ENCODE data around the gene CCL2. TPM values are rescaled to one million over a fixed set of nuclear protein-coding genes. Genes with fewer than 3 reads are reported as not detected.

The CCL2 gene
- total RNA-seq, 1 donor from 2014 or later, result not detected

DNA sequence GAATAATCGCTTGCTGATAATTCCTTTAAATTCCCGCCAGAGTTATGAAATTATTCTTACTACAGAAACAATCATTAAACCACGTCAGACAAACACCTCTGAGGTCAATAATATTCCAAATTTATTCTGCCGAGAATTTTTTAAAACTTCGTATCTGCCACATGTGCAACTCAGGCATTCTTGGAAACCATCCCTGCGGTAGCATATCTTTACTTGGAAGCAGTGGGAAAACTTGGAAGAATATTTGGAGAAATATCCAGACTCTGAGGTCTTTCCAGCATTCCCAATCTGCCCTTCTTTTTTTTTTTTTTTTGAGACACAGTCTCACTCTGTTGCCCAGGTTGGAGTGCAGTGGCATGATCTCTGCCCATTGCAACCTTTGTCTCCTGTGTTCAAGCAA, 28.5 kb downstream of the CCL2 start:
- TF ChIP-seq, protein P1, sequence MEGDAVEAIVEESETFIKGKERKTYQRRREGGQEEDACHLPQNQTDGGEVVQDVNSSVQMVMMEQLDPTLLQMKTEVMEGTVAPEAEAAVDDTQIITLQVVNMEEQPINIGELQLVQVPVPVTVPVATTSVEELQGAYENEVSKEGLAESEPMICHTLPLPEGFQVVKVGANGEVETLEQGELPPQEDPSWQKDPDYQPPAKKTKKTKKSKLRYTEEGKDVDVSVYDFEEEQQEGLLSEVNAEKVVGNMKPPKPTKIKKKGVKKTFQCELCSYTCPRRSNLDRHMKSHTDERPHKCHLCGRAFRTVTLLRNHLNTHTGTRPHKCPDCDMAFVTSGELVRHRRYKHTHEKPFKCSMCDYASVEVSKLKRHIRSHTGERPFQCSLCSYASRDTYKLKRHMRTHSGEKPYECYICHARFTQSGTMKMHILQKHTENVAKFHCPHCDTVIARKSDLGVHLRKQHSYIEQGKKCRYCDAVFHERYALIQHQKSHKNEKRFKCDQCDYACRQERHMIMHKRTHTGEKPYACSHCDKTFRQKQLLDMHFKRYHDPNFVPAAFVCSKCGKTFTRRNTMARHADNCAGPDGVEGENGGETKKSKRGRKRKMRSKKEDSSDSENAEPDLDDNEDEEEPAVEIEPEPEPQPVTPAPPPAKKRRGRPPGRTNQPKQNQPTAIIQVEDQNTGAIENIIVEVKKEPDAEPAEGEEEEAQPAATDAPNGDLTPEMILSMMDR (IDR thresholded peaks at IDR 0.05; ENCODE audit: unreplicated experiment), result no peak
- H3K36me3 Mint-ChIP-seq (ENCODE audit: insufficient read depth), result no peaks in the 10 kb centered on the region
- no peak overlapping the region for H3K4me3 Mint-ChIP-seq (ENCODE audit: low read depth)
- DNase-seq (ENCODE audit: low spot score, unreplicated experiment), result no peak
- H3K9me3 Mint-ChIP-seq (ENCODE audit: low read depth), result peaks cover 8% of the 10 kb centered on the region
- no peak overlapping the region for H3K27ac Mint-ChIP-seq
- H3K27me3 Mint-ChIP-seq, result peaks cover 10% of the 10 kb centered on the region
- H3K4me1 Mint-ChIP-seq (ENCODE audit: low read depth), result peaks cover 5% of the 10 kb centered on the region

DNA sequence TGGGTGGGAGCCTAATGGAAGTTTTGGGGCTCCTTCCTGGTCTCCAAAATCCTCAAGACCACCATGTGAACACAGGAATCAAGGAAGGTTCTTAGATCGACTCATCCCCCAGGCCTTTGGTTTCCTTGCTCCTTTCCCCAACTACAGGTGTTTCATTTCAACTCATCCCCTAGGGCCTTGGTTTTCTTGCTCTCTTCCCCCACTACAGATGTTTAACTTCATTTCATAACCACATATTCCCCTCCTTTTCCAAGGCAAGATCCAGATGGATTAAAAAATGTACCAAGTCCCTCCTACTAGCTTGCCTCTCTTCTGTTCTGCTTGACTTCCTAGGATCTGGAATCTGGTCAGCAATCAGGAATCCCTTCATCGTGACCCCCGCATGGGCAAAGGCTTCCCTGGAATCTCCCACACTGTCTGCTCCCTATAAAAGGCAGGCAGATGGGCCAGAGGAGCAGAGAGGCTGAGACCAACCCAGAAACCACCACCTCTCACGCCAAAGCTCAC, 30.3 kb downstream of the CCL2 start, which contains the start of gene CCL11:
Gene CCL11 (plus strand): TSS at position 457 of the 507 bp plus-strand sequence. CDS start 67 bp downstream, outside the sequence.
- Mint-ChIP-seq H3K36me3 (ENCODE audit: insufficient read depth) (no peaks in the 10 kb centered on the region), H3K4me3 (ENCODE audit: low read depth) (no peak within 1 kb of the TSS), H3K9me3 (ENCODE audit: low read depth) (peaks cover 8% of the 10 kb centered on the region), H3K4me1 (ENCODE audit: low read depth) (no peaks in the 10 kb centered on the region), H3K27ac (no peak within 1 kb of the TSS), H3K27me3 (peaks cover 14% of the 10 kb centered on the region)
- TF ChIP-seq, protein P1 (IDR thresholded peaks at IDR 0.05; ENCODE audit: unreplicated experiment), result no peak
- no peak for DNase-seq (ENCODE audit: low spot score, unreplicated experiment)

- TF ChIP-seq, protein P1 (IDR thresholded peaks at IDR 0.05; ENCODE audit: unreplicated experiment), result no peak
- no peak for DNase-seq (ENCODE audit: low spot score, unreplicated experiment)
- Mint-ChIP-seq H3K36me3 (ENCODE audit: insufficient read depth) (no peaks in the 10 kb centered on the region), H3K27ac (no peak overlapping the region), H3K27me3 (peaks cover 14% of the 10 kb centered on the region), H3K4me1 (ENCODE audit: low read depth) (no peaks in the 10 kb centered on the region), H3K4me3 (ENCODE audit: low read depth) (no peak overlapping the region), H3K9me3 (ENCODE audit: low read depth) (no peaks in the 10 kb centered on the region)
Observed at GRCh38 chr17:34287875-34288274, 32.8 kb downstream of the CCL2 start.

DNA sequence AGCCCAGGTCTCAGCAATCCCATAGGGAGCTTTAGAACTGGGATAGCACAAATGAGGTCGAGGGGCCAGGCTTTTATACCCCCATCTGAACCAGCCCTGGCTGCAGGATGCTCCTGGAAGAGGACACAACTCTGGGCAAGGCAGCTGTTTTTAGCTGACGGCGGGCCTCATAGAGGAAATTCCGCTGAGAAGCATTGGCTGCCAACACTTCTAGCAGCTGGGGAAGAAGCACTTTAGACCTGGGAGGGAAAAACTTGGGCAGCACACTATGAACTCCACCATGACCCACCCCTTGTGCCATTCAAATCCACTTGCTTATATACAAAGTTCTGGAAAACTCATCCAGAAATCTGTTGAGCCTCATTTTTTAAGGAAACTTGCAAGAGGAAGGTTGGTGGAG, 35.5 kb downstream of the CCL2 start:
- no peaks in the 10 kb centered on the region for H3K4me1 Mint-ChIP-seq (ENCODE audit: low read depth)
- TF ChIP-seq, protein P1 (IDR thresholded peaks at IDR 0.05; ENCODE audit: unreplicated experiment), result no peak
- no peaks in the 10 kb centered on the region for H3K36me3 Mint-ChIP-seq (ENCODE audit: insufficient read depth)
- DNase-seq (ENCODE audit: low spot score, unreplicated experiment), result no peak
- no peak overlapping the region for H3K27ac Mint-ChIP-seq
- H3K9me3 Mint-ChIP-seq (ENCODE audit: low read depth), result no peaks in the 10 kb centered on the region
- no peak overlapping the region for H3K4me3 Mint-ChIP-seq (ENCODE audit: low read depth)
- peaks cover 9% of the 10 kb centered on the region for H3K27me3 Mint-ChIP-seq

DNA sequence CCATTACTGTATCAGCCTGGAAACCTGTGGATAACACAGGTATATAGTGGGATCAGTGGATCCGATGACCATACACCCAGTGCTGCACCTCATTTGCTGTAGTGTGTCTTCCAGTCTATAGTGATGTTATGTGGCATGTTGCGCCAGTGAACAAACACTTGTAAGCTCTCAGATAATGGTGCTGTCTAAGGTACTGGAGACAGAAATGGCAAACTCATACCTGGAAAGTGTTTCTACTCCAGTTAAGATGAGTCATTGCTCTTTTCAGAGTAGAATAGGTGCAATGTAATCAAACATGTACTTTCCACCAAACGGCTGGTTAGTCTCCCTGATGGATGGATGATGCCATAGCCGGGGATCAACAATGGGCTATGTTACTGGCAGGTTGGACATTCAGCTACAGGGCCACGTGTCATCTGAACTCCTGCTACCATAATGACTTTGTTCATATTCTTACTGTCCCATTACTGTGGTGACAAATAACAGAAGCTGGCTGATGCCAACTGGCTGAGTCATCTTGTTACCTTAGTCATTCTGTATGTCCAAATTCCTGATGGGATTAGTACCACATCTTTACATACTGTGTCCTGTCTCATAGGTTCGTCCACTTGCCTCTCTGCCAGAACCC, 36.8 kb downstream of the CCL2 start:
- Mint-ChIP-seq H3K4me1 (ENCODE audit: low read depth) (no peaks in the 10 kb centered on the region), H3K4me3 (ENCODE audit: low read depth) (no peak overlapping the region)
- TF ChIP-seq, protein P1 (IDR thresholded peaks at IDR 0.05; ENCODE audit: unreplicated experiment), result no peak

More for the DNA sequence above, 36.8 kb downstream of the CCL2 start:
- no peaks in the 10 kb centered on the region for H3K36me3 Mint-ChIP-seq (ENCODE audit: insufficient read depth)
- H3K27ac Mint-ChIP-seq, result no peak overlapping the region
- H3K9me3 Mint-ChIP-seq (ENCODE audit: low read depth), result no peaks in the 10 kb centered on the region
- no peak for DNase-seq (ENCODE audit: low spot score, unreplicated experiment)
- H3K27me3 Mint-ChIP-seq, result peaks cover 9% of the 10 kb centered on the region

All from progenitor cell of endocrine pancreas (in vitro differentiated cells).